Measurements from ENCODE around the gene VOPP1.
"Not testable (repeated sequence)": the region's sequence is repeated elsewhere in the genome, so short reads cannot be mapped to it uniquely, and the experiment has no call there.

VOPP1 gene

GRCh38 chr7:55572378-55573233, at the start of gene VOPP1:
Gene VOPP1, minus strand, starts transcription at chr7:55572502. Its CDS starts 178 bp downstream, at chr7:55572324.
- peaks cover 5% of the 10 kb centered on the region for H3K36me3 ChIP-seq
- TF ChIP-seq CTCF (IDR thresholded peaks at IDR 0.05; ENCODE audit: low read depth, low read length), result no peak
- H3K4me3 ChIP-seq (ENCODE audit: low read depth, low read length), result peak within 1 kb of the TSS; percentile 79
- H3K27me3 ChIP-seq (ENCODE audit: insufficient read depth, low read depth, severe bottlenecking), result no peaks in the 10 kb centered on the region
- peak; percentile 72 for DNase-seq
- H3K27ac ChIP-seq, result peak within 1 kb of the TSS; percentile 92
- H3K9me3 ChIP-seq (ENCODE audit: severe bottlenecking), result no peaks in the 10 kb centered on the region

- Histone ChIP-seq H3K27ac (no peak overlapping the region), H3K36me3 (no peaks in the 10 kb centered on the region), H3K9me3 (ENCODE audit: severe bottlenecking) (peaks cover 17% of the 10 kb centered on the region), H3K4me3 (ENCODE audit: low read depth, low read length) (no peak overlapping the region), H3K27me3 (ENCODE audit: insufficient read depth, low read depth, severe bottlenecking) (no peaks in the 10 kb centered on the region)
- DNase-seq, result no peak
- TF ChIP-seq CTCF (IDR thresholded peaks at IDR 0.05; ENCODE audit: low read depth, low read length), result no peak
These were observed 46.6 kb upstream of the VOPP1 start for GRCh38 chr7:55618913-55619312.

- H3K4me3 ChIP-seq (ENCODE audit: low read depth, low read length); H3K27ac ChIP-seq; H3K27me3 ChIP-seq (ENCODE audit: insufficient read depth, low read depth, severe bottlenecking); H3K36me3 ChIP-seq; DNase-seq: not testable (repeated sequence)
- H3K9me3 ChIP-seq (ENCODE audit: severe bottlenecking), result peaks cover 14% of the 10 kb centered on the region
These were observed 42.2 kb upstream of the VOPP1 start for GRCh38 chr7:55614365-55615064.

- not testable (repeated sequence) for H3K27me3 ChIP-seq (ENCODE audit: insufficient read depth, low read depth, severe bottlenecking); H3K27ac ChIP-seq; DNase-seq; H3K36me3 ChIP-seq; H3K4me3 ChIP-seq (ENCODE audit: low read depth, low read length); H3K9me3 ChIP-seq (ENCODE audit: severe bottlenecking)
These were observed 37.4 kb upstream of the VOPP1 start for GRCh38 chr7:55609726-55610125.

- H3K27ac ChIP-seq; DNase-seq; H3K4me3 ChIP-seq (ENCODE audit: low read depth, low read length); H3K9me3 ChIP-seq (ENCODE audit: severe bottlenecking); H3K36me3 ChIP-seq; H3K27me3 ChIP-seq (ENCODE audit: insufficient read depth, low read depth, severe bottlenecking): not testable (repeated sequence)
These were observed 33.4 kb upstream of the VOPP1 start for GRCh38 chr7:55605661-55606060.

GRCh38 chr7:55597944-55598499, 25.7 kb upstream of the VOPP1 start:
- H3K27ac ChIP-seq; DNase-seq; H3K9me3 ChIP-seq (ENCODE audit: severe bottlenecking); H3K36me3 ChIP-seq; H3K27me3 ChIP-seq (ENCODE audit: insufficient read depth, low read depth, severe bottlenecking); H3K4me3 ChIP-seq (ENCODE audit: low read depth, low read length): not testable (repeated sequence)
- peak; percentile 35; the same call in 1 of the 2 replicates for TF ChIP-seq CTCF (IDR thresholded peaks at IDR 0.05; ENCODE audit: low read depth, low read length)

- not testable (repeated sequence) for H3K27me3 ChIP-seq (ENCODE audit: insufficient read depth, low read depth, severe bottlenecking); DNase-seq; H3K36me3 ChIP-seq; H3K4me3 ChIP-seq (ENCODE audit: low read depth, low read length); H3K9me3 ChIP-seq (ENCODE audit: severe bottlenecking); H3K27ac ChIP-seq
These were observed 25.0 kb upstream of the VOPP1 start for GRCh38 chr7:55597214-55597739.
